ENCODE data around the gene LBHD2. TPM values are rescaled to one million over a fixed set of nuclear protein-coding genes. Genes with fewer than 3 reads are reported as not detected.
"Not testable (repeated sequence)": the region's sequence is repeated elsewhere in the genome, so short reads cannot be mapped to it uniquely, and the experiment has no call there.

LBHD2 gene
- total and polyA plus RNA-seq, 2 donors (not counting 1 experiment from before 2014, with no cell fraction given), result not detected

GRCh38 chr14:103115845-103116572 is 32.0 kb downstream of the LBHD2 start:
- no peak overlapping the region for H3K9ac ChIP-seq (ENCODE audit: low read length)
- no peaks in the 10 kb centered on the region for H3K9me3 ChIP-seq (ENCODE audit: control extremely low read depth in 1 of 3, control insufficient read depth in 2 of 3, insufficient read depth in 1 of 3, low read length in 2 of 3)
- WGBS (ENCODE audit: insufficient coverage), result 97% methylated on average over 8 of the region's 10 CpGs
- ATAC-seq (ENCODE audit: low read depth) (no peak), DNase-seq (no peak)
- peaks cover 8% of the 10 kb centered on the region for H3K27me3 Mint-ChIP-seq
- peaks cover 8 to 18% of the 10 kb centered on the region in 2 donors for H3K4me1 ChIP-seq (ENCODE audit: control insufficient read depth in 2 of 2, insufficient read depth in 2 of 2, low read length in 2 of 2)
- ChIA-PET POLR2A (no interaction called here), CTCF (interaction anchor here (3.5 kb wide), 1 partner anchor 10 kb away, joined by 22 read pairs; no protein-coding TSS in a partner anchor)
- H2AFZ ChIP-seq (ENCODE audit: insufficient read depth, low read depth, low read length, poor library complexity, severe bottlenecking), result no peak overlapping the region
- TF ChIP-seq EZH2 (IDR thresholded peaks at IDR 0.05; ENCODE audit: borderline replicate concordance, insufficient read depth, low read depth, low read length, poor library complexity, severe bottlenecking), result no peak
- TF ChIP-seq CTCF (IDR thresholded peaks at IDR 0.05), result no peak
- no peak overlapping the region for H3K27ac ChIP-seq (ENCODE audit: low read length in 2 of 2)
- peaks cover 21% of the 10 kb centered on the region for H3K4me1 Mint-ChIP-seq
- H3K79me2 ChIP-seq (ENCODE audit: control insufficient read depth, insufficient read depth, low read length), result no peaks in the 10 kb centered on the region
- no peak overlapping the region for H3K27ac Mint-ChIP-seq
- intact Hi-C loops (cut with micrococcal nuclease), result no loop called here
- H3K9me3 Mint-ChIP-seq (ENCODE audit: insufficient read depth), result no peaks in the 10 kb centered on the region
- H3K4me3 ChIP-seq (ENCODE audit: control extremely low read depth in 1 of 5, extremely low read depth in 1 of 5, insufficient read depth in 1 of 5, low read depth in 2 of 5, low read length in 4 of 5), result no peak overlapping the region
- no peak overlapping the region for H3K4me2 ChIP-seq (replicated peaks; ENCODE audit: low read depth, low read length, poor library complexity, severe bottlenecking)
- no peaks in the 10 kb centered on the region for H3K36me3 ChIP-seq (replicated peaks in 1 of 2; ENCODE audit: control extremely low read depth in 1 of 2, control insufficient read depth in 1 of 2, extremely low read depth in 1 of 2, insufficient read depth in 2 of 2, low read length in 1 of 2)
- H3K4me3 Mint-ChIP-seq, result no peak overlapping the region
- no peaks in the 10 kb centered on the region for H4K20me1 ChIP-seq (ENCODE audit: control insufficient read depth, insufficient read depth, low read length, poor library complexity, severe bottlenecking)
- peaks cover 0 to 5% (median 0%) of the 10 kb centered on the region in 4 experiments for H3K27me3 ChIP-seq (replicated peaks in 1 of 4; ENCODE audit: control extremely low read depth in 1 of 4, control insufficient read depth in 3 of 4, insufficient read depth in 4 of 4, low read length in 3 of 4)

GRCh38 chr14:103116636-103117035 is 32.6 kb downstream of the LBHD2 start:
- Histone ChIP-seq H3K4me2 (replicated peaks; ENCODE audit: low read depth, low read length, poor library complexity, severe bottlenecking) (no peak overlapping the region), H3K4me3 (ENCODE audit: control extremely low read depth in 1 of 5, extremely low read depth in 1 of 5, insufficient read depth in 1 of 5, low read depth in 2 of 5, low read length in 4 of 5) (no peak overlapping the region), H3K36me3 (replicated peaks in 1 of 2; ENCODE audit: control extremely low read depth in 1 of 2, control insufficient read depth in 1 of 2, extremely low read depth in 1 of 2, insufficient read depth in 2 of 2, low read length in 1 of 2) (no peaks in the 10 kb centered on the region), H3K9ac (ENCODE audit: low read length) (no peak overlapping the region), H4K20me1 (ENCODE audit: control insufficient read depth, insufficient read depth, low read length, poor library complexity, severe bottlenecking) (no peaks in the 10 kb centered on the region), H3K9me3 (ENCODE audit: control extremely low read depth in 1 of 3, control insufficient read depth in 2 of 3, insufficient read depth in 1 of 3, low read length in 2 of 3) (no peaks in the 10 kb centered on the region), H3K27me3 (replicated peaks in 1 of 4; ENCODE audit: control extremely low read depth in 1 of 4, control insufficient read depth in 3 of 4, insufficient read depth in 4 of 4, low read length in 3 of 4) (peaks cover 0 to 8% (median 0%) of the 10 kb centered on the region in 4 experiments), H3K4me1 (ENCODE audit: control insufficient read depth in 2 of 2, insufficient read depth in 2 of 2, low read length in 2 of 2) (peaks cover 3 to 11% of the 10 kb centered on the region in 2 donors), H2AFZ (ENCODE audit: insufficient read depth, low read depth, low read length, poor library complexity, severe bottlenecking) (no peak overlapping the region), H3K27ac (ENCODE audit: low read length in 2 of 2) (no peak overlapping the region), H3K79me2 (ENCODE audit: control insufficient read depth, insufficient read depth, low read length) (no peaks in the 10 kb centered on the region)
- H3K9me3 Mint-ChIP-seq (ENCODE audit: insufficient read depth), result no peaks in the 10 kb centered on the region
- no peak overlapping the region for H3K27ac Mint-ChIP-seq
- POLR2A ChIA-PET, result interaction anchor here (0.7 kb wide), 1 partner anchor 10 kb away, joined by 4 read pairs; no protein-coding TSS in a partner anchor
- no peak overlapping the region for H3K4me3 Mint-ChIP-seq
- DNase-seq (no peak), ATAC-seq (ENCODE audit: low read depth) (no peak)
- TF ChIP-seq CTCF (IDR thresholded peaks at IDR 0.05) (no peak), EZH2 (IDR thresholded peaks at IDR 0.05; ENCODE audit: borderline replicate concordance, insufficient read depth, low read depth, low read length, poor library complexity, severe bottlenecking) (no peak)
- peaks cover 17% of the 10 kb centered on the region for H3K4me1 Mint-ChIP-seq
- H3K27me3 Mint-ChIP-seq, result peaks cover 8% of the 10 kb centered on the region
- WGBS (ENCODE audit: insufficient coverage), result 93% methylated on average over 16 of the region's 17 CpGs
- intact Hi-C loops (cut with micrococcal nuclease), result no loop called here
- CTCF ChIA-PET, result interaction anchor here (3.5 kb wide), 1 partner anchor 11 kb away, joined by 22 read pairs; no protein-coding TSS in a partner anchor

GRCh38 chr14:103117499-103117898 is 33.5 kb downstream of the LBHD2 start:
- Histone ChIP-seq H3K4me1 (ENCODE audit: control insufficient read depth in 2 of 2, insufficient read depth in 2 of 2, low read length in 2 of 2) (peaks cover 7 to 11% of the 10 kb centered on the region in 2 donors), H3K27me3 (replicated peaks in 1 of 4; ENCODE audit: control extremely low read depth in 1 of 4, control insufficient read depth in 3 of 4, insufficient read depth in 4 of 4, low read length in 3 of 4) (peaks cover 0 to 15% (median 4%) of the 10 kb centered on the region in 4 experiments)
- intact Hi-C loops (cut with micrococcal nuclease); H4K20me1 ChIP-seq (ENCODE audit: control insufficient read depth, insufficient read depth, low read length, poor library complexity, severe bottlenecking); H3K4me3 Mint-ChIP-seq; H3K27ac Mint-ChIP-seq; H3K27ac ChIP-seq (ENCODE audit: low read length in 2 of 2); H3K27me3 Mint-ChIP-seq; H3K4me3 ChIP-seq (ENCODE audit: control extremely low read depth in 1 of 5, extremely low read depth in 1 of 5, insufficient read depth in 1 of 5, low read depth in 2 of 5, low read length in 4 of 5); H3K36me3 ChIP-seq (replicated peaks in 1 of 2; ENCODE audit: control extremely low read depth in 1 of 2, control insufficient read depth in 1 of 2, extremely low read depth in 1 of 2, insufficient read depth in 2 of 2, low read length in 1 of 2); H3K79me2 ChIP-seq (ENCODE audit: control insufficient read depth, insufficient read depth, low read length); ATAC-seq (ENCODE audit: low read depth); H3K9ac ChIP-seq (ENCODE audit: low read length); H3K9me3 Mint-ChIP-seq (ENCODE audit: insufficient read depth); H3K9me3 ChIP-seq (ENCODE audit: control extremely low read depth in 1 of 3, control insufficient read depth in 2 of 3, insufficient read depth in 1 of 3, low read length in 2 of 3); DNase-seq; H3K4me2 ChIP-seq (replicated peaks; ENCODE audit: low read depth, low read length, poor library complexity, severe bottlenecking); H2AFZ ChIP-seq (ENCODE audit: insufficient read depth, low read depth, low read length, poor library complexity, severe bottlenecking): not testable (repeated sequence)
- ChIA-PET CTCF (interaction anchor here (1.1 kb wide), 1 partner anchor 12 kb away, joined by 3 read pairs; no protein-coding TSS in a partner anchor), POLR2A (interaction anchor here (0.7 kb wide), 1 partner anchor 11 kb away, joined by 4 read pairs; no protein-coding TSS in a partner anchor)
- H3K4me1 Mint-ChIP-seq, result peaks cover 18% of the 10 kb centered on the region
- no CpG with 5 or more reads among the region's 7 CpGs for WGBS (ENCODE audit: insufficient coverage)
